Astrocyte of the cerebellum (primary cell): ENCODE measurements around the gene ZNF236.
"Not testable (repeated sequence)": the region's sequence is repeated elsewhere in the genome, so short reads cannot be mapped to it uniquely, and the experiment has no call there.

Source experiments
- DNase-seq: peaks from one replicate; pipeline ENCODE4 v3.0.0-alpha.2; 2011; ENCODE audit warnings: low read depth
- H3K4me3 ChIP-seq: 2 replicates; pipeline ENCODE4 v1.5.1; 2011; ENCODE audit warnings: mild to moderate bottlenecking, low read depth, low read length, moderate library complexity
- in situ Hi-C: cut with HindIII; loops from 2 replicates; pipeline ENCODE4 v1.10.0; 2017; ENCODE audit warnings: low sequenced_read_pairs
- TF ChIP-seq, protein P1 (sequence below): IDR thresholded peaks from 2 replicates; pipeline ENCODE4 v1.5.1; 2012; ENCODE audit warnings: low read length, low read depth, moderate library complexity, mild to moderate bottlenecking; ENCODE audit errors: missing control alignments

The ZNF236 gene

DNA sequence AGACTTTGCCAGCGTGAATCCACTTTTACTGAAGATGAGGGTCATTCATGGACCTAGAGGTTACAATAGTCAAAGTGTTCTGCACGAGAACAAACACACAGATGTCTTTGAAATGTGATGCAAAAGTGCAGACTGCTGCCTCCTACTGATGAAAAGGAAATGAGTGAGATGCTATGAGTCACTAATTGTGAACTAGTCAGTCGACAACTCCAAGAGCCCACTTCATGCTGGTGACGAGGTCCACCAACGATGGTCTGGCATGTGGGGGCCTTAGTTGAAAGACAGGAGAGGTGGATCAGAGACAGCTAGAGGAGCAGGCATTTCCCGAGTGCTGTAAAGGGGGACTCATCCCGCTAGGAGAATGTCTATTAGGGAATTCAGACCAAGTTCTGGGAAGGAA lies 17.1 kb upstream of the ZNF236 start:
- in situ Hi-C loops = no loop called here
- DNase-seq = no peak
- H3K4me3 ChIP-seq = no peak overlapping the region
- TF ChIP-seq, protein P1, sequence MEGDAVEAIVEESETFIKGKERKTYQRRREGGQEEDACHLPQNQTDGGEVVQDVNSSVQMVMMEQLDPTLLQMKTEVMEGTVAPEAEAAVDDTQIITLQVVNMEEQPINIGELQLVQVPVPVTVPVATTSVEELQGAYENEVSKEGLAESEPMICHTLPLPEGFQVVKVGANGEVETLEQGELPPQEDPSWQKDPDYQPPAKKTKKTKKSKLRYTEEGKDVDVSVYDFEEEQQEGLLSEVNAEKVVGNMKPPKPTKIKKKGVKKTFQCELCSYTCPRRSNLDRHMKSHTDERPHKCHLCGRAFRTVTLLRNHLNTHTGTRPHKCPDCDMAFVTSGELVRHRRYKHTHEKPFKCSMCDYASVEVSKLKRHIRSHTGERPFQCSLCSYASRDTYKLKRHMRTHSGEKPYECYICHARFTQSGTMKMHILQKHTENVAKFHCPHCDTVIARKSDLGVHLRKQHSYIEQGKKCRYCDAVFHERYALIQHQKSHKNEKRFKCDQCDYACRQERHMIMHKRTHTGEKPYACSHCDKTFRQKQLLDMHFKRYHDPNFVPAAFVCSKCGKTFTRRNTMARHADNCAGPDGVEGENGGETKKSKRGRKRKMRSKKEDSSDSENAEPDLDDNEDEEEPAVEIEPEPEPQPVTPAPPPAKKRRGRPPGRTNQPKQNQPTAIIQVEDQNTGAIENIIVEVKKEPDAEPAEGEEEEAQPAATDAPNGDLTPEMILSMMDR = peak; percentile 27

DNA sequence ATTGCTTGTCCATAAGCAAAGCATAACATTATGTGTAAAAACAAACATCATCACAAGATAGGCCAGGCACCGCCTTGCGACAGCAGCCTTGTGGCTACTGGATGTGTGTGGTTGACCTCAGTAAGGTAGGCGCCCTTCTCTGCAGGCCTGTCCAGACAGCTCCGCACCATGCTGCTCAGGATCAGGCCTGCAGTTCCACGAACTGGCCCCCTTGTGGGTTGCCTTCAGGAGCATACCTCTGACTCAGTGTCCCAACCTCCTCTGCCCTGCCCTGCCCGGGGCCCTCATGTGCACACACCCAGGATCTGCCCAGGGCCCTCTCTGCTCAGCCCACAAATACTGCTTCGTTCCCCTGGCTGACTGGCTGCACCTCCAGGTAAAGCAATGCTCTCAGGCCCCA lies 16.1 kb upstream of the ZNF236 start:
- in situ Hi-C loops = no loop called here
- H3K4me3 ChIP-seq = no peak overlapping the region
- DNase-seq = no peak
- TF ChIP-seq, protein P1 = no peak

DNA sequence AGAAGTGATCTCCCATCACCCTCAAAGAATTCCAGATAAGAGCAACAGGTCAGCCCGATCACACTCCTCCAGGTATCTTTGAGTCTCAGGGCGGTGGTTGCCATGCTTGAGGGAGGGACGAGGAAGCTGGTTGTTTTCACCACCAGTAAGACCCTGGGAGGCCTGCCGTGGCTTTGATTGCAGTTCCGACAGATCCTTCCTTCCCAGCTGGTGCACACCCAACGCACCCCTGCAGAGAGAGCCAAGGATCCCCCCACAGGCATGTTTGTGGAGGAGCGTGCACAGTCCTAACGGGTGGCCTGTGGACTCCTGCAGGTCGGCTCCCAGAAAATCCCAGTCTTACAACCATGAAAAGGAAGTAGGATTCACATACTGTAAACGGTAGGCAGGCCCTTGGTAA lies 13.8 kb upstream of the ZNF236 start:
- DNase-seq = no peak
- TF ChIP-seq, protein P1 = no peak
- in situ Hi-C loops = no loop called here
- H3K4me3 ChIP-seq = no peak overlapping the region

DNA sequence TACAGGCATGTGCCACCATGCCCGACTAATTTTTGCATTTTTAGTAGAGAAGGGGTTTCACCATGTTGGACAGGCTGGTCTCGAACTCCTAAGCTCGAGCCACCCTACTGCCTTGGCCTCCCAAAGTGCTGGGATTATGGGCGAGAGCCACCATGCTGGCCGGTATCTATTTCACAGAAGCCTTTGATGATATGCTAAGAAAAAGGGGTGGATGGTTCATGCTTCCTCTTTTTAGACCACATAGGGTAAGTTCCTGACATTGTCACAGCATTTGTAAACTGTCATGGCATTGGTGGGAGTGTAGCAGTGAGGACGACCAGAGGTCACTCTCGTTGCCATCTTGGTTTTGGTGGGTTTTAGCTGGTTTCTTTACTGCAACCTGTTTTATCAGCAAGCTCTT lies 10.8 kb upstream of the ZNF236 start:
- in situ Hi-C loops, H3K4me3 ChIP-seq, DNase-seq: not testable (repeated sequence)

DNA sequence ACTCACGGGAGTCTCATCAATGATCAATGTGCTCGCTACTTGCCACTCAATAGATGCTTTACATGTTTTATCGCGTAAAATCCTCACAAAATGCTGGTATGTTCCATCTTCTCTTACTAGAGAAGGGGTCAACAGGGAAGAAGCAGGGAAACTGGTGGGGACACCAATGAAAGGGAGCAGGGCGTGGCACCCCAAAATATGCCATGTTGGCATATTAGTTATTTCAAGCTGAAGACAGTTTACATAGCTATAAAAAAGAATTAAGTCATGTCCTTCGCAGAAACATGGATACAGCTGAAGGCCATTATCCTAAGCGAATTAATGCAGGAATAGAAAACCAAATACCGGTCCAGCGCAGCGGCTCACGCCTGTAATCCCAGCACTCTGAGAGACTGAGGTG lies 8.1 kb upstream of the ZNF236 start:
- no peak for DNase-seq
- TF ChIP-seq, protein P1 = no peak
- H3K4me3 ChIP-seq = no peak overlapping the region
- in situ Hi-C loops = no loop called here

DNA sequence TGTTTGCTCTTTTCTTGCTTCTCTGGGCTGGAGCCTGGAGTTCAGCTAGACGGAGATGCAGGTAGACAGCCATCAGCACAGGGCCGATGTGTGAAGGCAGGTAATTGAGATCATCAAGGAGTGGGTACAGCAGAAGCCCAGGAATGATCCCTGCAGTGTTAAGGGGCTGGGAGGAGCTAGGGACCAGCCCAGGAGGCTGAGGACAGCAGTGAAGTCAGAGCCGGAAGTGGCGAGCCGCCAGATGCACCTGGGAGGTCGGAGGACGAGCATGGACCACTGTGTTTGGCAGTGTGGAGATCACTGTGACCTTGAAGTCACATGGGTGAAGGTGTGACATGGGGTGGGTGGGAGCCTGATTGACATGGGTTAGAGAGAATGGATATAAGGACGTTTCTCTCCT lies 6.2 kb upstream of the ZNF236 start:
- TF ChIP-seq, protein P1 = no peak
- in situ Hi-C loops = no loop called here
- no peak for DNase-seq
- H3K4me3 ChIP-seq = no peak overlapping the region

DNA sequence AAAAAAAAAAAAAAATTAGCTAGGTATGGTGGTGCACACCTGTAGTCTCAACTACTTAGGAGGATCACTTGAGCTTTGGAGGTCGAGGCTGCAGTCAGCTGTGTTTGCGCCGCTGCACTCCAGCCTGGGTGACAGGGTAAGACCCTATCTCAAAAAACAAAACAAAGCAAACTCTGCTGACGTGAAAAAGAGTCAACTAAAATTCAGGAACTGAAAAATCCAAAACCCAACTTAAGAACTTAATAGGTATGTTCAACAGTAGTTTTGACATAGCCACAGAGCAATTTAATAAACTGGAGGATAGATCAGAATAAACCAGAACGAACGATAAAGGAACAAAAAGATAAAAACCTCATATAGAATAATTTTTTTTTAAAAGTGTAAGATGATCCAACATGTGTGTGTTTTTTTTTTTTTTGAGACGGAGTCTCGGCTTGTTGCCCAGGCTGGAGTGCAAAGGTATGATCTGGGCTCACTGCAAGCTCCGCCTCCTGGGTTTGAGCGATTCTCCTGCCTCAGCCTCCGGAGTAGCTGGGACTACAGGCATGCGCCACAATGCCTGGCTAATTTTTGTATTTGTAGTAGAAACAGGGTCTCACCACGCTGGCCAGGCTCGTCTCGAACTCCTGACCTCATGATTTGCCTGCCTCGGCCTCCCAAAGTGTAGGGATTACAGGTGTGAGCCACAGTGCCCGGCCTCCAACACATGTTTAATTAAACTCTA lies 4.3 kb upstream of the ZNF236 start:
- TF ChIP-seq, protein P1 = no peak
- in situ Hi-C loops = no loop called here
- no peak overlapping the region for H3K4me3 ChIP-seq
- no peak for DNase-seq
